ENCODE measurements around the gene KLF15.

The KLF15 gene

GRCh38 chr3:126326629-126327028, 30.6 kb downstream of the KLF15 start:
- no peak for TF ChIP-seq CTCF (conservative IDR thresholded peaks at IDR 0.05; ENCODE audit: low read depth)
- CTCF ChIA-PET = no interaction called here
- no peak overlapping the region for H3K27ac ChIP-seq
- DNase-seq (ENCODE audit: low spot score) = no peak
- POLR2A ChIA-PET (ENCODE audit: low non-redundant PET) = no interaction called here

- no peak overlapping the region for H3K27ac ChIP-seq
- no peak for DNase-seq (ENCODE audit: low spot score)
- POLR2A ChIA-PET (ENCODE audit: low non-redundant PET) = no interaction called here
- no peak for TF ChIP-seq CTCF (conservative IDR thresholded peaks at IDR 0.05; ENCODE audit: low read depth)
- CTCF ChIA-PET = no interaction called here
Observed at GRCh38 chr3:126322181-126322967, 34.8 kb downstream of the KLF15 start.

GRCh38 chr3:126321490-126321889, 35.7 kb downstream of the KLF15 start:
- ChIA-PET CTCF (no interaction called here), POLR2A (ENCODE audit: low non-redundant PET) (no interaction called here)
- DNase-seq (ENCODE audit: low spot score) = no peak
- TF ChIP-seq CTCF (conservative IDR thresholded peaks at IDR 0.05; ENCODE audit: low read depth) = no peak
- no peak overlapping the region for H3K27ac ChIP-seq

- ChIA-PET CTCF (no interaction called here), POLR2A (ENCODE audit: low non-redundant PET) (no interaction called here)
- DNase-seq (ENCODE audit: low spot score) = no peak
- no peak for TF ChIP-seq CTCF (conservative IDR thresholded peaks at IDR 0.05; ENCODE audit: low read depth)
- no peak overlapping the region for H3K27ac ChIP-seq
Observed at GRCh38 chr3:126320517-126321293, 36.5 kb downstream of the KLF15 start.

GRCh38 chr3:126319701-126320295, 37.4 kb downstream of the KLF15 start:
- TF ChIP-seq CTCF (conservative IDR thresholded peaks at IDR 0.05; ENCODE audit: low read depth) = no peak
- CTCF ChIA-PET = no interaction called here
- no peak for DNase-seq (ENCODE audit: low spot score)
- POLR2A ChIA-PET (ENCODE audit: low non-redundant PET) = no interaction called here
- H3K27ac ChIP-seq = no peak overlapping the region

GRCh38 chr3:126317029-126317996, 39.9 kb downstream of the KLF15 start:
- ChIA-PET POLR2A (ENCODE audit: low non-redundant PET) (no interaction called here), CTCF (no interaction called here)
- no peak overlapping the region for H3K27ac ChIP-seq
- DNase-seq (ENCODE audit: low spot score) = no peak
- no peak for TF ChIP-seq CTCF (conservative IDR thresholded peaks at IDR 0.05; ENCODE audit: low read depth)

Data from RWPE1 (cell line).